Measurements from ENCODE around the gene EPHB1.

EPHB1 gene

DNA sequence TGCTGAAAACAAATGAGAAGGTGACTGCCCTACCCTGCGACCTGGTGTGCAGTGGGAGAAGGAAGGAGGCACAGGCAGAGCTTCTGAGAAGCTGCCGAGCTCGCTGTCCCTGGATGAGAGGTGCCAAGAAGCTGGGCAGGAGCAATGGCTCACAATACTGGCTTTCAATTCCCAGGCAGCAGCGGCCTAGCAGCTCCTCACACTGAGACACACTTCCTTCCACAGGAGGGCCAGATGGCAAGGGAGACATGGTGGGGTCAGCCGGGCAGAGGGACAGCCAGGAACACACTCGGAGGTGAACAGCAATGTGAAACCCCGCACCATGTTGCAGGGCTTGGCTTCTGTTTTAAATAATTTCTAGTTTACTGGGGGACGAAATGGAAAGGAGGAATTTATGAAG lies 314.6 kb downstream of the EPHB1 start:
- no peak for TF ChIP-seq POLR2AphosphoS5 (IDR thresholded peaks at IDR 0.05; ENCODE audit: low read depth, low read length)
- TF ChIP-seq REST (IDR thresholded peaks at IDR 0.05; ENCODE audit: insufficient read depth in 1 of 2, low read depth in 2 of 2, low read length in 2 of 2) = no peak
- no peak for TF ChIP-seq SIN3A (IDR thresholded peaks at IDR 0.05; ENCODE audit: borderline replicate concordance, insufficient read depth, low read length)
- TF ChIP-seq FOXP2 (optimal IDR thresholded peaks at IDR 0.05; ENCODE audit: borderline replicate concordance, extremely low read depth, extremely low read length, insufficient read depth) = no peak
- TF ChIP-seq TAF1 (IDR thresholded peaks at IDR 0.05; ENCODE audit: borderline replicate concordance, insufficient read depth, low read length) = no peak

DNA sequence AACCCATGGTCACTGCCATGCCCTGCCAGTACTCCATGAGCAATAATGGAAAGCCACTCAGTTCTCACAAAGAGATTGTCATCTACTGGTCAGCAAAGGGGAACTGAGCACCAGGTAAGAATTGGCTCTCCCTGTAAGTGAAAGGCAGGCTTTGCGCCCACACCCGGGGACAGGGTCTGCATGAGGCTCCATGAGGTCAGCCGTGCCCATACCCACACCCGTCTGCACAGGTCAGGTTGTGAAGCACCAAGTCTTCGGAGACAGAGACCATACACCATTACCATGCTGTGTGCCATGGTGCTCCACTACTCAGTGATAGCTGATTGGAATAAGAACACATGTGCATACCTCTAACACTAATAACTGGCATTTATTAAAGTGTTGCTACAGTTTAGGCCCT lies 322.9 kb downstream of the EPHB1 start:
- TF ChIP-seq TAF1 (IDR thresholded peaks at IDR 0.05; ENCODE audit: borderline replicate concordance, insufficient read depth, low read length) (no peak), REST (IDR thresholded peaks at IDR 0.05; ENCODE audit: insufficient read depth in 1 of 2, low read depth in 2 of 2, low read length in 2 of 2) (no peak)

DNA sequence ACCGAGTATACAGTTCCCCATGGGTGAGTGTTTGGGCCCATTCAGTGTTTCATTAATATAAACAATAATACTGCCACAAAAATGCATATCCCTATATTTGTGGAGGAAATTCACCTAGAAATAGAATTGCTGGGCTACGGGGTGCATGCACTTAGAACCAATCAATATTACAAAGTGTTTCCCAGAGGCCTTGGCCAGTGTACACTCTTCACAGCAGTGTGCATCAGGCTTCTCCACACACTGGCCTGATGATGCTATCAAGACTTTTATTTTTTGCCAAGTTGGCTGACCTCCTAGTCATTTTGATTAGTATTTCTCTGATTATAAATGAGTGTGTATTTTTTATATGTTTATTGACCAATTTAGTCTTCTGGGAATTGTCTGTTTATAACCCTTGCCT lies 323.7 kb downstream of the EPHB1 start:
- TF ChIP-seq TAF1 (IDR thresholded peaks at IDR 0.05; ENCODE audit: borderline replicate concordance, insufficient read depth, low read length) (no peak), FOXP2 (optimal IDR thresholded peaks at IDR 0.05; ENCODE audit: borderline replicate concordance, extremely low read depth, extremely low read length, insufficient read depth) (no peak), SIN3A (IDR thresholded peaks at IDR 0.05; ENCODE audit: borderline replicate concordance, insufficient read depth, low read length) (no peak), POLR2AphosphoS5 (IDR thresholded peaks at IDR 0.05; ENCODE audit: low read depth, low read length) (no peak), REST (IDR thresholded peaks at IDR 0.05; ENCODE audit: insufficient read depth in 1 of 2, low read depth in 2 of 2, low read length in 2 of 2) (no peak)

DNA sequence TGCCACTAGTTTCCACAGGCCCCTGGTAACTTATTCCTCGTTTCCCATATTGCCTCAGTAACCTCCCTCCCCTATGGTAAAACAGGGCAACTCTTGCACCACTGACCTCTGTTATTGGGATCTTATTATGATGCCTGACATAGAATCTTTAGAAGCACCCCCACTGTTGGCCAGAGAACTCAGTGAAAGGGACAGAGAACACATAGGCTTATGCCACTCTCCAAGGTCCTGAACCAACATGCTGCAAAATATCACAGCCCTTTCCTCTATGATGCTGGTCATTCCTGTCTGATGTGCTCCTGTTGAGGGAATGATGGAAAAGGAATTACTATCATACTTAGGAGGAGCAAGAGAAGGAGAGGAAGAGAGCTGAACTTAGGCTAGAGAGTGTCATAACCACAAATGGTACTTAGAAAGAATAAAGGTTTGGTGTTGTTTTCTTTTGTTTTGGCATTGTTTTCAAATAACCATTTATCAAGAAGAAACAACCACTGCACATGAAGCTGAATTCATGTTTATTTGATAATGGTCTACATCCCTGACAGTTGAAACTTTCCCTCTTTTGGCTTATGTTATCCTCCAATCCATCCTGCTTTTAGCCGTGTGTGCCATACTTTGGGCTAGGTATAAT lies 330.2 kb downstream of the EPHB1 start:
- TF ChIP-seq REST (IDR thresholded peaks at IDR 0.05; ENCODE audit: insufficient read depth in 1 of 2, low read depth in 2 of 2, low read length in 2 of 2) = peak; percentile 79 to 94
- TF ChIP-seq POLR2AphosphoS5 (IDR thresholded peaks at IDR 0.05; ENCODE audit: low read depth, low read length) = no peak

GRCh38 chr3:135127946-135128470 lies 332.9 kb downstream of the EPHB1 start:
- no peak for TF ChIP-seq SIN3A (IDR thresholded peaks at IDR 0.05; ENCODE audit: borderline replicate concordance, insufficient read depth, low read length)
- no peak for TF ChIP-seq TAF1 (IDR thresholded peaks at IDR 0.05; ENCODE audit: borderline replicate concordance, insufficient read depth, low read length)
- TF ChIP-seq POLR2AphosphoS5 (IDR thresholded peaks at IDR 0.05; ENCODE audit: low read depth, low read length) = no peak
- TF ChIP-seq REST (IDR thresholded peaks at IDR 0.05; ENCODE audit: insufficient read depth in 1 of 2, low read depth in 2 of 2, low read length in 2 of 2) = no peak
- TF ChIP-seq FOXP2 (optimal IDR thresholded peaks at IDR 0.05; ENCODE audit: borderline replicate concordance, extremely low read depth, extremely low read length, insufficient read depth) = no peak

Data from PFSK-1 (cell line).